Spinal cord (tissue), 10 donors: ENCODE measurements around the gene DAAM2. TPM values are rescaled to one million over a fixed set of nuclear protein-coding genes. Genes with fewer than 3 reads are reported as not detected.
A peak's percentile ranks its signal among the peaks of the same experiment; 100 is the strongest.

ENCODE experiments used
- DNase-seq, 6 donors: peaks; one replicate each; pipeline versions ENCODE4 v3.0.0 to v3.0.0-alpha.2; 2013 to 2015; ENCODE audit warnings: low spot score in 6 of 6, low read depth in 4 of 6
- H3K27ac ChIP-seq: one replicate; pipeline ENCODE4 v1.5.1; 2013; ENCODE audit warnings: low read depth, low read length, control low read depth
- H3K27me3 ChIP-seq: one replicate; pipeline ENCODE4 v1.6.1; 2013; ENCODE audit warnings: low read length; ENCODE audit not compliant: control insufficient read depth, insufficient read depth
- H3K36me3 ChIP-seq: one replicate; pipeline ENCODE4 v1.6.1; 2013; ENCODE audit warnings: low read length; ENCODE audit not compliant: control insufficient read depth, insufficient read depth
- H3K4me1 ChIP-seq: one replicate; pipeline ENCODE4 v1.6.1; 2013; ENCODE audit warnings: low read length; ENCODE audit not compliant: control insufficient read depth, insufficient read depth
- H3K4me3 ChIP-seq: one replicate; pipeline ENCODE4 v1.5.1; 2013; ENCODE audit warnings: low read depth, low read length, control low read depth
- H3K9me3 ChIP-seq: one replicate; pipeline ENCODE4 v1.6.1; 2013; ENCODE audit warnings: low read length; ENCODE audit not compliant: control insufficient read depth, insufficient read depth
- WGBS: methylation state at CpG from one replicate; pipeline ENCODE4 v1.1.5; 2013; ENCODE audit warnings: missing lambda C conversion rate; ENCODE audit not compliant: insufficient coverage; 5-methylcytosine and 5-hydroxymethylcytosine counted together
- long read RNA-seq, 4 donors: transcript quantifications; one replicate each; lab custom pipeline, GENCODE V29; 2026
- polyA plus RNA-seq, 2 donors: library from polyadenylated mRNA; unstranded; fragments of 120-200 nt; gene quantifications; one replicate each; pipeline ENCODE4 v1.2.1, GENCODE V29; 2013; ENCODE audit not compliant: insufficient read length in 2 of 2
- total RNA-seq, 2 donors: library from RNA; depleted of rRNA in 1 of 2; stranded (reverse); fragments of 120-200 nt in 1 of 2; fragments of >200 nt in 1 of 2; gene quantifications; one replicate each; pipeline versions ENCODE4 v1.2.3 to v1.2.4, GENCODE V29; 2013 to 2014
- donor health status: healthy.

Gene DAAM2
- 10 to 100 TPM; 79.5 to 95.6 TPM for total RNA-seq
- polyA plus RNA-seq: 100 to 1,000 TPM; 118 to 159 TPM
- long read RNA-seq, donor 1, full-length matches to known transcripts: 19 of 19 reads
- long read RNA-seq, donor 1, partial matches to known transcripts: 0 of 19 reads
- long read RNA-seq, donor 1, other reads (novel, unspliced or antisense): 0 of 19 reads
- long read RNA-seq, donor 2, partial matches to known transcripts: 0 of 4 reads
- long read RNA-seq, donor 2, other reads (novel, unspliced or antisense): 0 of 4 reads
- long read RNA-seq, donor 3, full-length matches to known transcripts: 6 of 6 reads
- long read RNA-seq, donor 3, partial matches to known transcripts: 0 of 6 reads
- long read RNA-seq, donor 3, other reads (novel, unspliced or antisense): 0 of 6 reads
- long read RNA-seq, donor 4, partial matches to known transcripts: 21 of 26 reads
- long read RNA-seq, donor 4, other reads (novel, unspliced or antisense): 5 of 26 reads

- H3K4me1 ChIP-seq: peaks cover 12% of the 10 kb centered on the region
- H3K27me3 ChIP-seq: no peaks in the 10 kb centered on the region
- peak within 1 kb of the TSS; percentile 77 for H3K27ac ChIP-seq
- peak in 2 of 6 donors; percentile 55 to 73 for DNase-seq
- 4% methylated on average over 53 of the region's 55 CpGs for WGBS
- H3K4me3 ChIP-seq: peak within 1 kb of the TSS; percentile 65
- no peaks in the 10 kb centered on the region for H3K36me3 ChIP-seq
- H3K9me3 ChIP-seq: no peaks in the 10 kb centered on the region
Measured at GRCh38 chr6:39791850-39792539, at the start of gene DAAM2. Gene DAAM2, plus strand, starts transcription at chr6:39792376. Its CDS starts 63,927 bp downstream, at chr6:39856303.

GRCh38 chr6:39746795-39747194 lies 45.4 kb upstream of the DAAM2 start:
- Histone ChIP-seq H3K27ac (no peak overlapping the region), H3K4me1 (no peaks in the 10 kb centered on the region), H3K9me3 (no peaks in the 10 kb centered on the region), H3K36me3 (no peaks in the 10 kb centered on the region), H3K4me3 (no peak overlapping the region), H3K27me3 (no peaks in the 10 kb centered on the region)
- no CpG with 5 or more reads among the region's 3 CpGs for WGBS
- DNase-seq: no peak

- H3K27me3 ChIP-seq: no peaks in the 10 kb centered on the region
- 85% methylated on average over 9 of the region's 12 CpGs for WGBS
- H3K9me3 ChIP-seq: no peaks in the 10 kb centered on the region
- H3K36me3 ChIP-seq: no peaks in the 10 kb centered on the region
- DNase-seq: no peak
- H3K27ac ChIP-seq: no peak overlapping the region
- H3K4me3 ChIP-seq: no peak overlapping the region
- no peaks in the 10 kb centered on the region for H3K4me1 ChIP-seq
Measured at GRCh38 chr6:39752835-39753724, 39.1 kb upstream of the DAAM2 start.

- H3K36me3 ChIP-seq: no peaks in the 10 kb centered on the region
- no peaks in the 10 kb centered on the region for H3K4me1 ChIP-seq
- peak in 1 of 6 donors; percentile 61 for DNase-seq
- no peak overlapping the region for H3K4me3 ChIP-seq
- no CpG with 5 or more reads among the region's 3 CpGs for WGBS
- no peaks in the 10 kb centered on the region for H3K27me3 ChIP-seq
- no peak overlapping the region for H3K27ac ChIP-seq
- no peaks in the 10 kb centered on the region for H3K9me3 ChIP-seq
Measured at GRCh38 chr6:39753725-39754045, 38.5 kb upstream of the DAAM2 start.

- 93% methylated on average over 3 of the region's 5 CpGs for WGBS
- H3K27ac ChIP-seq: no peak overlapping the region
Measured at GRCh38 chr6:39754514-39755115, 37.6 kb upstream of the DAAM2 start.

GRCh38 chr6:39755231-39755630 lies 36.9 kb upstream of the DAAM2 start:
- Histone ChIP-seq H3K9me3 (no peaks in the 10 kb centered on the region), H3K4me3 (no peak overlapping the region), H3K36me3 (no peaks in the 10 kb centered on the region), H3K27me3 (no peaks in the 10 kb centered on the region), H3K4me1 (no peaks in the 10 kb centered on the region), H3K27ac (no peak overlapping the region)
- WGBS: no CpG with 5 or more reads among the region's 1 CpG
- no peak for DNase-seq

More at GRCh38 chr6:39754514-39755115, 37.6 kb upstream of the DAAM2 start:
- Histone ChIP-seq H3K4me1 (no peaks in the 10 kb centered on the region), H3K27me3 (no peaks in the 10 kb centered on the region), H3K4me3 (no peak overlapping the region), H3K36me3 (no peaks in the 10 kb centered on the region), H3K9me3 (no peaks in the 10 kb centered on the region)
- no peak for DNase-seq

- H3K27ac ChIP-seq: no peak overlapping the region
- 91% methylated on average over 2 of the region's 2 CpGs for WGBS
- no peak overlapping the region for H3K4me3 ChIP-seq
- DNase-seq: no peak
- H3K36me3 ChIP-seq: no peaks in the 10 kb centered on the region
- no peaks in the 10 kb centered on the region for H3K9me3 ChIP-seq
- H3K4me1 ChIP-seq: no peaks in the 10 kb centered on the region
- H3K27me3 ChIP-seq: no peaks in the 10 kb centered on the region
Measured at GRCh38 chr6:39756582-39756981, 35.6 kb upstream of the DAAM2 start.

GRCh38 chr6:39758905-39759605 lies 33.1 kb upstream of the DAAM2 start:
- DNase-seq: peak in 1 of 6 donors; percentile 7
- no peaks in the 10 kb centered on the region for H3K27me3 ChIP-seq
- no peak overlapping the region for H3K4me3 ChIP-seq
- H3K9me3 ChIP-seq: no peaks in the 10 kb centered on the region
- no peak overlapping the region for H3K27ac ChIP-seq
- H3K4me1 ChIP-seq: no peaks in the 10 kb centered on the region
- H3K36me3 ChIP-seq: no peaks in the 10 kb centered on the region
- WGBS: no CpG with 5 or more reads among the region's 2 CpGs
